Trophoblast cell (in vitro differentiated cells and primary cell): ENCODE measurements around the gene CCR5.
A peak's percentile ranks its signal among the peaks of the same experiment; 100 is the strongest.

Experiments
- DNase-seq, 2 donors: peaks; one replicate each; pipeline ENCODE4 v3.0.0-alpha.2; 2016
- H2AFZ ChIP-seq: 2 replicates; pipeline ENCODE4 v1.6.1; 2013; ENCODE audit warnings: low read length, moderate library complexity, mild to moderate bottlenecking; ENCODE audit not compliant: insufficient read depth, poor library complexity
- H2AK5ac ChIP-seq: 2 replicates; pipeline ENCODE4 v1.6.1; 2013; ENCODE audit warnings: mild to moderate bottlenecking, low read length
- H2BK120ac ChIP-seq: 2 replicates; pipeline ENCODE4 v1.6.1; 2013; ENCODE audit warnings: low read length, mild to moderate bottlenecking, moderate library complexity; ENCODE audit not compliant: insufficient read depth, poor library complexity
- H2BK12ac ChIP-seq: 2 replicates; pipeline ENCODE4 v1.6.1; 2013; ENCODE audit warnings: mild to moderate bottlenecking, low read length, moderate library complexity
- H2BK5ac ChIP-seq: 2 replicates; pipeline ENCODE4 v1.6.1; 2013; ENCODE audit warnings: low read length, low read depth, moderate library complexity, mild to moderate bottlenecking; ENCODE audit not compliant: poor library complexity
- H3K14ac ChIP-seq: 2 replicates; pipeline ENCODE4 v1.6.1; 2013; ENCODE audit warnings: mild to moderate bottlenecking, low read length
- H3K18ac ChIP-seq: 2 replicates; pipeline ENCODE4 v1.6.1; 2013; ENCODE audit warnings: mild to moderate bottlenecking, low read length
- H3K23ac ChIP-seq: 2 replicates; pipeline ENCODE4 v1.6.1; 2013; ENCODE audit warnings: low read length
- H3K27ac ChIP-seq: 2 replicates; pipeline ENCODE4 v1.5.1; 2013; ENCODE audit warnings: low read depth, mild to moderate bottlenecking, inconsistent platforms, low read length, moderate library complexity
- H3K27me3 ChIP-seq: 2 replicates; pipeline ENCODE4 v1.6.1; 2013; ENCODE audit warnings: inconsistent platforms, mild to moderate bottlenecking, low read length, moderate library complexity; ENCODE audit not compliant: insufficient read depth
- H3K36me3 ChIP-seq, 2 experiments: 1 replicate in 1 of 2; 2 replicates in 1 of 2; pipeline ENCODE4 v1.6.1; 2013; ENCODE audit warnings: low read length in 2 of 2, mild to moderate bottlenecking in 2 of 2, moderate library complexity in 1 of 2; ENCODE audit not compliant: insufficient read depth in 2 of 2, control insufficient read depth in 1 of 2
- H3K4ac ChIP-seq: 2 replicates; pipeline ENCODE4 v1.6.1; 2013; ENCODE audit warnings: low read depth, mild to moderate bottlenecking, low read length, moderate library complexity
- H3K4me1 ChIP-seq, 2 experiments: 1 replicate in 1 of 2; 2 replicates in 1 of 2; pipeline ENCODE4 v1.6.1; 2013; ENCODE audit warnings: low read length in 2 of 2, mild to moderate bottlenecking in 2 of 2, moderate library complexity in 1 of 2; ENCODE audit not compliant: insufficient read depth in 2 of 2, control insufficient read depth in 1 of 2
- H3K4me2 ChIP-seq: 2 replicates; pipeline ENCODE4 v1.6.1; 2013; ENCODE audit warnings: inconsistent platforms, mild to moderate bottlenecking, low read length, moderate library complexity
- H3K4me3 ChIP-seq: 2 replicates; pipeline ENCODE4 v1.5.1; 2013; ENCODE audit warnings: mild to moderate bottlenecking, low read depth, low read length, inconsistent platforms
- H3K79me1 ChIP-seq: one replicate; pipeline ENCODE4 v1.6.1; 2013; ENCODE audit warnings: low read length
- H3K79me2 ChIP-seq: 2 replicates; pipeline ENCODE4 v1.6.1; 2013; ENCODE audit warnings: low read length, mild to moderate bottlenecking; ENCODE audit not compliant: control insufficient read depth, insufficient read depth, poor library complexity
- H3K9ac ChIP-seq: 2 replicates; pipeline ENCODE4 v1.6.1; 2013; ENCODE audit warnings: mild to moderate bottlenecking, low read length
- H3K9me3 ChIP-seq: 2 replicates; pipeline ENCODE4 v1.6.1; 2013; ENCODE audit warnings: low read depth, mild to moderate bottlenecking, control low read depth, inconsistent platforms, low read length; ENCODE audit not compliant: insufficient read depth
- H4K12ac ChIP-seq: 2 replicates; pipeline ENCODE4 v1.6.1; 2013; ENCODE audit warnings: low read depth, mild to moderate bottlenecking, low read length, moderate library complexity
- H4K8ac ChIP-seq: 2 replicates; pipeline ENCODE4 v1.6.1; 2013; ENCODE audit warnings: low read depth, mild to moderate bottlenecking, low read length, moderate library complexity
- H4K91ac ChIP-seq: one replicate; pipeline ENCODE4 v1.6.1; 2013; ENCODE audit warnings: low read depth, mild to moderate bottlenecking, low read length, moderate library complexity
- WGBS: extraction: QIAGEN DNeasy Blood & Tissue Kit; methylation state at CpG from one replicate; pipeline ENCODE4 v1.1.7; 2013; ENCODE audit warnings: missing lambda C conversion rate; ENCODE audit not compliant: insufficient read length, insufficient coverage; ENCODE audit errors: extremely low coverage; 5-methylcytosine and 5-hydroxymethylcytosine counted together

Gene CCR5

DNA sequence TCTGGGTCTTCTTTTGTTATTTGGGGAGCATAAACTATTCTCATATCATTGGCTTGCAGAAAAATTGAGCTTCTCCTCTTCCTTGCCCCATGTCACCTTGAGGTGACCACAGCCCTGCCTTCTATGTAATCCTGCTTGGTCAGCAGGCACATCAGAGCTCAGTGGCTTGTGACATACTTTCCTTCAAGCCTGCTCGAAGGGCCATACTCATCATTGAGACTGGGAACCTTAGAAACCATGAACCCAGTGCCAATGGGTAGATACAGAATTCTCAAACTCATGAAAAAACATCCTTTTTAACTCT, 20.5 kb upstream of the CCR5 start:
- Histone ChIP-seq H3K36me3 (no peaks in the 10 kb centered on the region), H3K27me3 (no peaks in the 10 kb centered on the region), H2BK5ac (no peak overlapping the region), H2AFZ (no peak overlapping the region), H4K91ac (no peak overlapping the region), H3K4me3 (no peak overlapping the region), H3K4me2 (no peak overlapping the region), H3K79me2 (no peaks in the 10 kb centered on the region), H3K79me1 (no peaks in the 10 kb centered on the region), H2BK120ac (no peak overlapping the region), H3K18ac (no peak overlapping the region), H3K23ac (no peak overlapping the region), H3K9me3 (peaks cover 2% of the 10 kb centered on the region), H3K9ac (no peak overlapping the region), H4K12ac (no peak overlapping the region), H2BK12ac (no peak overlapping the region), H4K8ac (no peak overlapping the region), H2AK5ac (no peak overlapping the region), H3K4ac (no peak overlapping the region), H3K27ac (no peak overlapping the region), H3K14ac (no peak overlapping the region), H3K4me1 (peaks cover 0 to 3% of the 10 kb centered on the region in 2 experiments)
- WGBS, result no CpG with 5 or more reads among the region's 1 CpG
- no peak for DNase-seq

DNA sequence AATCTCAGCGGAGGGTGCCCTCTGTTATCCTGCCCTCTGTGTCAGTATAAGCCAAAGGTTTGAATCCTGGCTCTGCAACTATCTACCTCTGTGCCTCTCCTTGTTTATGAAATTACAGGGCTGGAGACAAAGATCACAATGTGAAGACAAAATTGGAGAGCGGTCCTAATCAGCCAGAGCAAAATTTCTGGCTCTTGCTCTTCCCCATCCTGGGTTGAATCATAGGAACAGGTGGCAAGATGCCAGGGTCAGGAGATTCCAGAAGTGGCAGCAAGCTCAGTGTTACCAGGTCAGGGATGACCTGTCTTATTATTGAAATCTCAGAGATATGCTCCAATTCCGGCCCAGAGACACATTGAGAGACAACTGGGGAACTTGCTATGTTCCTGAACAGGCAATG, 19.1 kb upstream of the CCR5 start:
- no peak for DNase-seq
- Histone ChIP-seq H2AFZ (no peak overlapping the region), H3K14ac (no peak overlapping the region), H3K27me3 (no peaks in the 10 kb centered on the region), H2BK120ac (no peak overlapping the region), H3K27ac (no peak overlapping the region), H3K9me3 (peaks cover 2% of the 10 kb centered on the region), H4K8ac (no peak overlapping the region), H2BK12ac (no peak overlapping the region), H3K4me3 (no peak overlapping the region), H4K91ac (no peak overlapping the region), H3K4ac (no peak overlapping the region), H3K23ac (no peak overlapping the region), H3K36me3 (no peaks in the 10 kb centered on the region), H3K79me1 (no peaks in the 10 kb centered on the region), H3K4me2 (no peak overlapping the region), H2AK5ac (no peak overlapping the region), H3K4me1 (peaks cover 0 to 3% of the 10 kb centered on the region in 2 experiments), H3K18ac (no peak overlapping the region), H2BK5ac (no peak overlapping the region), H3K79me2 (no peaks in the 10 kb centered on the region), H3K9ac (no peak overlapping the region), H4K12ac (no peak overlapping the region)
- WGBS, result no CpG with 5 or more reads among the region's 3 CpGs

DNA sequence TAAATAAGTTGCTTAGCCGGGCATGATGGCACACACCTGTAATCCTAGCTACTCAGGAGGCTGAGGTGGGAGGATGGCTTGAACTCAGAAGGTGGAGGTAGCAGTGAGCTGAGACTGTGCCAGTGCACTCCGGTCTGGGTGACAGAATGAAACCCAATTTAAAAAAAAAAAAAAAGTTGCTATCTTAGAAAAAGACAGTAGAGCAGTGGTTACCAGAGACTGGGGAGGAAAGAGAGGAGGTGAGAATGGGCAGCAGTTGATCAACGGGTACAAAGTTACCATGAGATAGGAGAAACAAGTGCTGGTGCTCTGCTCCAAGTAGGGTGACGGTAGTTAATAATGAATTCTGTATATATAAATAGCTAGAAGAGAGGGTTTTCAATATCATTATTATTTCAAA, 17.7 kb upstream of the CCR5 start:
- no peaks in the 10 kb centered on the region for H3K79me1 ChIP-seq
- no peak overlapping the region for H3K23ac ChIP-seq
- no peak overlapping the region for H3K4me2 ChIP-seq
- H4K91ac ChIP-seq, result no peak overlapping the region
- no peak overlapping the region for H3K18ac ChIP-seq
- H3K36me3 ChIP-seq, result no peaks in the 10 kb centered on the region
- no peak overlapping the region for H3K4me3 ChIP-seq
- no peak overlapping the region for H3K9ac ChIP-seq
- no peak overlapping the region for H2AFZ ChIP-seq
- H3K9me3 ChIP-seq, result no peaks in the 10 kb centered on the region
- H2BK120ac ChIP-seq, result no peak overlapping the region
- peaks cover 0 to 3% of the 10 kb centered on the region in 2 experiments for H3K4me1 ChIP-seq
- no peak overlapping the region for H3K4ac ChIP-seq
- H4K8ac ChIP-seq, result no peak overlapping the region
- DNase-seq, result no peak
- H4K12ac ChIP-seq, result no peak overlapping the region
- H3K27me3 ChIP-seq, result no peaks in the 10 kb centered on the region
- H3K27ac ChIP-seq, result no peak overlapping the region
- H2BK5ac ChIP-seq, result no peak overlapping the region
- no CpG with 5 or more reads among the region's 4 CpGs for WGBS
- no peak overlapping the region for H2AK5ac ChIP-seq
- H3K79me2 ChIP-seq, result no peaks in the 10 kb centered on the region
- no peak overlapping the region for H2BK12ac ChIP-seq
- H3K14ac ChIP-seq, result no peak overlapping the region

DNA sequence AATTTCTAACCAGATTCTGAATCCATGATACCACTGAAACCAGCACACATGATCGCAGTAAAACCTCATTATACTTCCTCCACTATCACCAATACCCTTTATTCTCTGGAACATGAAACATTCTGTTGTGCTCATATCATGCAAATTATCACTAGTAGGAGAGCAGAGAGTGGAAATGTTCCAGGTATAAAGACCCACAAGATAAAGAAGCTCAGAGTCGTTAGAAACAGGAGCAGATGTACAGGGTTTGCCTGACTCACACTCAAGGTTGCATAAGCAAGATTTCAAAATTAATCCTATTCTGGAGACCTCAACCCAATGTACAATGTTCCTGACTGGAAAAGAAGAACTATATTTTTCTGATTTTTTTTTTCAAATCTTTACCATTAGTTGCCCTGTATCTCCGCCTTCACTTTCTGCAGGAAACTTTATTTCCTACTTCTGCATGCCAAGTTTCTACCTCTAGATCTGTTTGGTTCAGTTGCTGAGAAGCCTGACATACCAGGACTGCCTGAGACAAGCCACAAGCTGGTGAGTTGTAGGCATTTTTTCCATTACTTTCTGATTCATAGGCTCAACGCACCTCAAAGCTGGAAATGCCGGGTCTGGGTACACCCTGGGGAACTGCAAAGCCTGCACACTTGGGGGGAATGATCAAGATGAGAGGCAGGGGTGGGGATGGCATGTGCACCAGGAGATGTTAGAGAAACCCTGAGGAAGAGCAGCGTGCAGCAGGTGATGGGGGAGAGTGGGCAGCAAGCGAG, 16.9 kb upstream of the CCR5 start, which contains the start of gene CCR2:
Gene CCR2 (plus strand): TSS at position 465 of the 764 bp plus-strand sequence. CDS start 3,417 bp downstream, outside the sequence.
- no peak within 1 kb of the TSS for H4K91ac ChIP-seq
- WGBS, result no CpG with 5 or more reads among the region's 7 CpGs
- H3K9me3 ChIP-seq, result peaks cover under 1% of the 10 kb centered on the region
- H3K79me1 ChIP-seq, result no peaks in the 10 kb centered on the region
- no peaks in the 10 kb centered on the region for H3K36me3 ChIP-seq
- H3K4me2 ChIP-seq, result no peak within 1 kb of the TSS
- H4K8ac ChIP-seq, result no peak within 1 kb of the TSS
- no peak within 1 kb of the TSS for H2AFZ ChIP-seq
- no peak within 1 kb of the TSS for H3K9ac ChIP-seq
- H3K14ac ChIP-seq, result no peak within 1 kb of the TSS
- no peak within 1 kb of the TSS for H2BK5ac ChIP-seq
- no peak within 1 kb of the TSS for H3K23ac ChIP-seq
- no peak within 1 kb of the TSS for H3K4ac ChIP-seq
- H3K4me3 ChIP-seq, result no peak within 1 kb of the TSS
- H2BK12ac ChIP-seq, result no peak within 1 kb of the TSS
- no peak within 1 kb of the TSS for H3K27ac ChIP-seq
- H4K12ac ChIP-seq, result no peak within 1 kb of the TSS
- H2AK5ac ChIP-seq, result no peak within 1 kb of the TSS
- H3K79me2 ChIP-seq, result no peaks in the 10 kb centered on the region
- DNase-seq, result peak; percentile 49 to 77
- no peak within 1 kb of the TSS for H3K18ac ChIP-seq
- no peaks in the 10 kb centered on the region for H3K27me3 ChIP-seq
- H2BK120ac ChIP-seq, result no peak within 1 kb of the TSS
- H3K4me1 ChIP-seq, result peaks cover 0 to 2% of the 10 kb centered on the region in 2 experiments
